CD8-positive, alpha-beta memory T cell (primary cell): Measurements from ENCODE around the gene CDH12. TPM values are rescaled to one million over a fixed set of nuclear protein-coding genes. Genes with fewer than 3 reads are reported as not detected.

Experiments used
- CTCF ChIA-PET: fragments of 350-600 bp; sonication (Branson Sonifier 250); formaldehyde crosslinking; loops from one replicate; lab custom pipeline; 2021; ENCODE audit warnings: antibody characterized with exemption; lab: Charles Lee
- POLR2A ChIA-PET: fragments of 350-600 bp; sonication (Branson Sonifier 250); formaldehyde crosslinking; loops from one replicate; lab custom pipeline; 2021; ENCODE audit warnings: antibody characterized with exemption; lab: Charles Lee
- DNase-seq, 5 donors: peaks; one replicate each; pipeline versions ENCODE4 v3.0.0 to v3.0.0-alpha.2; 2020 to 2022; ENCODE audit warnings: mixed read lengths in 1 of 5
- H3K27ac ChIP-seq: one replicate; pipeline ENCODE4 v1.7.0; 2013; ENCODE audit warnings: low read depth, mild to moderate bottlenecking, low read length, moderate library complexity
- H3K27me3 ChIP-seq: 2 replicates; pipeline ENCODE4 v1.7.0; 2013; ENCODE audit warnings: low read length, mild to moderate bottlenecking; ENCODE audit not compliant: insufficient read depth, poor library complexity, severe bottlenecking
- H3K36me3 ChIP-seq: 2 replicates; pipeline ENCODE4 v1.7.0; 2013; ENCODE audit warnings: mild to moderate bottlenecking, low read length, moderate library complexity; ENCODE audit not compliant: insufficient read depth
- H3K4me1 ChIP-seq: 2 replicates; pipeline ENCODE4 v1.7.0; 2013; ENCODE audit warnings: mild to moderate bottlenecking, low read length, moderate library complexity; ENCODE audit not compliant: insufficient read depth
- H3K4me3 ChIP-seq: 2 replicates; pipeline ENCODE4 v1.7.0; 2013; ENCODE audit warnings: mild to moderate bottlenecking, low read length
- H3K9me3 ChIP-seq: 2 replicates; pipeline ENCODE4 v1.7.0; 2013; ENCODE audit warnings: mild to moderate bottlenecking, low read length
- H3K27ac Mint-ChIP-seq, 8 donors: one replicate each; pipeline ENCODE4 v1.8.0; 2020 to 2021; ENCODE audit warnings: mixed read lengths in 8 of 8, mild to moderate bottlenecking in 6 of 8, inconsistent platforms in 3 of 8, moderate library complexity in 3 of 8
- H3K27me3 Mint-ChIP-seq, 2 donors: one replicate each; pipeline ENCODE4 v1.8.0; 2020 to 2021; ENCODE audit warnings: mixed read lengths in 2 of 2, mild to moderate bottlenecking in 1 of 2, moderate library complexity in 1 of 2
- H3K36me3 Mint-ChIP-seq, 3 donors: one replicate each; pipeline ENCODE4 v1.8.0; 2020 to 2021; ENCODE audit warnings: mixed read lengths in 3 of 3, inconsistent platforms in 1 of 3, mild to moderate bottlenecking in 1 of 3
- H3K4me1 Mint-ChIP-seq, 3 donors: one replicate each; pipeline ENCODE4 v1.8.0; 2020 to 2021; ENCODE audit warnings: mixed read lengths in 3 of 3, inconsistent platforms in 1 of 3, mild to moderate bottlenecking in 1 of 3
- H3K4me3 Mint-ChIP-seq, 7 donors: one replicate each; pipeline ENCODE4 v1.8.0; 2020 to 2021; ENCODE audit warnings: mixed read lengths in 7 of 7, mild to moderate bottlenecking in 6 of 7, moderate library complexity in 4 of 7, inconsistent platforms in 2 of 7
- H3K9me3 Mint-ChIP-seq, 5 donors: one replicate each; pipeline ENCODE4 v1.8.0; 2020 to 2022; ENCODE audit warnings: mixed read lengths in 5 of 5, mild to moderate bottlenecking in 3 of 5, moderate library complexity in 2 of 5, inconsistent platforms in 1 of 5
- polyA plus RNA-seq: library from polyadenylated mRNA; unstranded; fragments of 300-500 nt; fragmentation: Illumina TruSeq; gene quantifications from one replicate; pipeline ENCODE4 v1.2.3, GENCODE V29; 2021
- total RNA-seq, 2 experiments: library from RNA; stranded (reverse); gene quantifications; one replicate each; pipeline ENCODE4 v1.2.3, GENCODE V29; 2021

CDH12 gene
- total and polyA plus RNA-seq, 3 experiments from 2014 or later: not detected

GRCh38 chr5:21773456-21773855 is 1079.7 kb downstream of the CDH12 start:
- peaks cover 13 to 27% (median 19%) of the 10 kb centered on the region in 5 donors for H3K9me3 Mint-ChIP-seq
- Histone ChIP-seq H3K9me3 (no peaks in the 10 kb centered on the region), H3K4me1 (no peaks in the 10 kb centered on the region), H3K36me3 (no peaks in the 10 kb centered on the region), H3K27ac (no peak overlapping the region), H3K27me3 (no peaks in the 10 kb centered on the region), H3K4me3 (no peak overlapping the region)
- ChIA-PET CTCF (no interaction called here), POLR2A (no interaction called here)
- H3K4me1 Mint-ChIP-seq: no peaks in the 10 kb centered on the region
- no peak for DNase-seq
- H3K4me3 Mint-ChIP-seq: no peak overlapping the region
- H3K36me3 Mint-ChIP-seq: no peaks in the 10 kb centered on the region
- peaks cover 0 to 1% of the 10 kb centered on the region in 2 donors for H3K27me3 Mint-ChIP-seq
- no peak overlapping the region for H3K27ac Mint-ChIP-seq

- POLR2A ChIA-PET: no interaction called here
- Mint-ChIP-seq H3K9me3 (peaks cover 2 to 22% (median 5%) of the 10 kb centered on the region in 5 donors), H3K27me3 (no peaks in the 10 kb centered on the region), H3K4me1 (no peaks in the 10 kb centered on the region), H3K27ac (no peak overlapping the region), H3K4me3 (no peak overlapping the region), H3K36me3 (no peaks in the 10 kb centered on the region)
- Histone ChIP-seq H3K27me3 (no peaks in the 10 kb centered on the region), H3K4me1 (no peaks in the 10 kb centered on the region), H3K27ac (no peak overlapping the region), H3K4me3 (no peak overlapping the region), H3K9me3 (no peaks in the 10 kb centered on the region), H3K36me3 (no peaks in the 10 kb centered on the region)
- CTCF ChIA-PET: no interaction called here
- DNase-seq: no peak
These were observed 1087.7 kb downstream of the CDH12 start for GRCh38 chr5:21765406-21765805.

- H3K27me3 ChIP-seq: no peaks in the 10 kb centered on the region
- no peaks in the 10 kb centered on the region for H3K27me3 Mint-ChIP-seq
- DNase-seq: no peak
- H3K4me3 ChIP-seq: no peak overlapping the region
- no peak overlapping the region for H3K27ac Mint-ChIP-seq
- H3K27ac ChIP-seq: no peak overlapping the region
- no peaks in the 10 kb centered on the region for H3K36me3 Mint-ChIP-seq
- no peak overlapping the region for H3K4me3 Mint-ChIP-seq
- H3K4me1 ChIP-seq: no peaks in the 10 kb centered on the region
- CTCF ChIA-PET: no interaction called here
- POLR2A ChIA-PET: no interaction called here
- H3K4me1 Mint-ChIP-seq: no peaks in the 10 kb centered on the region
- H3K9me3 ChIP-seq: no peaks in the 10 kb centered on the region
- H3K9me3 Mint-ChIP-seq: peaks cover 0 to 35% (median 4%) of the 10 kb centered on the region in 5 donors
- no peaks in the 10 kb centered on the region for H3K36me3 ChIP-seq
These were observed 1114.0 kb downstream of the CDH12 start for GRCh38 chr5:21739096-21739495.

GRCh38 chr5:21723500-21723899 is 1129.6 kb downstream of the CDH12 start:
- Mint-ChIP-seq H3K27ac (no peak overlapping the region), H3K36me3 (peaks cover 0 to 2% (median 0%) of the 10 kb centered on the region in 3 donors), H3K9me3 (peaks cover 0 to 10% (median 6%) of the 10 kb centered on the region in 5 donors), H3K4me1 (no peaks in the 10 kb centered on the region), H3K27me3 (no peaks in the 10 kb centered on the region), H3K4me3 (no peak overlapping the region)
- H3K36me3 ChIP-seq: no peaks in the 10 kb centered on the region
- no peak for DNase-seq
- no peaks in the 10 kb centered on the region for H3K27me3 ChIP-seq
- no peaks in the 10 kb centered on the region for H3K9me3 ChIP-seq
- ChIA-PET POLR2A (no interaction called here), CTCF (no interaction called here)
- no peaks in the 10 kb centered on the region for H3K4me1 ChIP-seq
- H3K27ac ChIP-seq: no peak overlapping the region
- H3K4me3 ChIP-seq: no peak overlapping the region

- no peaks in the 10 kb centered on the region for H3K4me1 Mint-ChIP-seq
- no peaks in the 10 kb centered on the region for H3K27me3 Mint-ChIP-seq
- Histone ChIP-seq H3K27me3 (no peaks in the 10 kb centered on the region), H3K9me3 (no peaks in the 10 kb centered on the region), H3K27ac (no peak overlapping the region), H3K36me3 (no peaks in the 10 kb centered on the region), H3K4me3 (no peak overlapping the region), H3K4me1 (no peaks in the 10 kb centered on the region)
- CTCF ChIA-PET: no interaction called here
- no peaks in the 10 kb centered on the region for H3K36me3 Mint-ChIP-seq
- H3K9me3 Mint-ChIP-seq: peaks cover 0 to 15% (median 6%) of the 10 kb centered on the region in 5 donors
- no peak for DNase-seq
- POLR2A ChIA-PET: no interaction called here
- no peak overlapping the region for H3K4me3 Mint-ChIP-seq
- H3K27ac Mint-ChIP-seq: no peak overlapping the region
These were observed 1141.0 kb downstream of the CDH12 start for GRCh38 chr5:21711866-21712758.

- DNase-seq: no peak
- H3K36me3 ChIP-seq: no peaks in the 10 kb centered on the region
- Mint-ChIP-seq H3K9me3 (peaks cover 0 to 16% (median 10%) of the 10 kb centered on the region in 5 donors), H3K36me3 (no peaks in the 10 kb centered on the region), H3K4me3 (no peak overlapping the region), H3K27ac (no peak overlapping the region), H3K4me1 (no peaks in the 10 kb centered on the region), H3K27me3 (no peaks in the 10 kb centered on the region)
- no peaks in the 10 kb centered on the region for H3K9me3 ChIP-seq
- ChIA-PET POLR2A (no interaction called here), CTCF (no interaction called here)
- no peaks in the 10 kb centered on the region for H3K27me3 ChIP-seq
- no peaks in the 10 kb centered on the region for H3K4me1 ChIP-seq
- no peak overlapping the region for H3K4me3 ChIP-seq
- H3K27ac ChIP-seq: no peak overlapping the region
These were observed 1143.4 kb downstream of the CDH12 start for GRCh38 chr5:21709770-21710169.

- Histone ChIP-seq H3K36me3 (no peaks in the 10 kb centered on the region), H3K27me3 (no peaks in the 10 kb centered on the region), H3K9me3 (no peaks in the 10 kb centered on the region), H3K4me1 (no peaks in the 10 kb centered on the region), H3K4me3 (no peak overlapping the region), H3K27ac (no peak overlapping the region)
- ChIA-PET POLR2A (no interaction called here), CTCF (no interaction called here)
- DNase-seq: no peak
- H3K9me3 Mint-ChIP-seq: peaks cover 2 to 18% (median 11%) of the 10 kb centered on the region in 5 donors
- no peaks in the 10 kb centered on the region for H3K27me3 Mint-ChIP-seq
- no peak overlapping the region for H3K27ac Mint-ChIP-seq
- no peaks in the 10 kb centered on the region for H3K36me3 Mint-ChIP-seq
- no peak overlapping the region for H3K4me3 Mint-ChIP-seq
- H3K4me1 Mint-ChIP-seq: no peaks in the 10 kb centered on the region
These were observed 1148.0 kb downstream of the CDH12 start for GRCh38 chr5:21704974-21705668.

- POLR2A ChIA-PET: no interaction called here
- H3K36me3 ChIP-seq: no peaks in the 10 kb centered on the region
- H3K27me3 Mint-ChIP-seq: no peaks in the 10 kb centered on the region
- H3K27ac Mint-ChIP-seq: no peak overlapping the region
- no peaks in the 10 kb centered on the region for H3K9me3 ChIP-seq
- CTCF ChIA-PET: no interaction called here
- H3K4me1 Mint-ChIP-seq: no peaks in the 10 kb centered on the region
- H3K27me3 ChIP-seq: no peaks in the 10 kb centered on the region
- H3K9me3 Mint-ChIP-seq: peaks cover 4 to 14% (median 6%) of the 10 kb centered on the region in 5 donors
- no peaks in the 10 kb centered on the region for H3K36me3 Mint-ChIP-seq
- H3K4me3 ChIP-seq: no peak overlapping the region
- H3K4me1 ChIP-seq: no peaks in the 10 kb centered on the region
- no peak for DNase-seq
- no peak overlapping the region for H3K27ac ChIP-seq
- H3K4me3 Mint-ChIP-seq: no peak overlapping the region
These were observed 1151.8 kb downstream of the CDH12 start for GRCh38 chr5:21701317-21701716.
